B cell (primary cell): ENCODE measurements around the gene JMJD1C. TPM values are rescaled to one million over a fixed set of nuclear protein-coding genes. Genes with fewer than 3 reads are reported as not detected.

Source experiments
- ATAC-seq: fragments of 200-7000 bp; cut with Tn5 transposase; one replicate; pipeline ENCODE4 v1.10.0; 2021; ENCODE audit warnings: low read depth, mild to moderate bottlenecking, moderate number of reproducible peaks, moderate library complexity
- CTCF ChIA-PET: fragments of 350-600 bp; sonication (Branson Sonifier 250); formaldehyde crosslinking; loops from one replicate; lab custom pipeline; 2021; ENCODE audit warnings: antibody characterized with exemption, inconsistent platforms; lab: Charles Lee
- POLR2A ChIA-PET: fragments of 350-600 bp; sonication (Branson Sonifier 250); formaldehyde crosslinking; loops from one replicate; lab custom pipeline; 2021; ENCODE audit warnings: antibody characterized with exemption; lab: Charles Lee
- DNase-seq: peaks from one replicate; pipeline ENCODE4 v3.0.0; 2013
- H2AFZ ChIP-seq: 2 replicates; pipeline ENCODE4 v1.6.1; 2012; ENCODE audit warnings: mild to moderate bottlenecking, low read depth, low read length; ENCODE audit not compliant: insufficient read depth, poor library complexity, severe bottlenecking
- H3K27ac ChIP-seq, 2 donors: 1 replicate in 1 of 2; 2 replicates in 1 of 2; pipeline ENCODE4 v1.5.1; 2012 to 2013; ENCODE audit warnings: low read length in 2 of 2, mild to moderate bottlenecking in 2 of 2, moderate library complexity in 1 of 2
- H3K27me3 ChIP-seq, 4 experiments: fragments of 200-600 bp in 1 of 4; sonication (generic) in 1 of 4; replicated peaks in 1 of 4; 1 replicate in 2 of 4; 2 replicates in 2 of 4; pipeline versions ENCODE4 v1.6.1 to v1.7.0; 2013 to 2016; ENCODE audit warnings: low read length in 3 of 4, mild to moderate bottlenecking in 2 of 4, mixed read lengths in 1 of 4, moderate library complexity in 1 of 4; ENCODE audit not compliant: insufficient read depth in 4 of 4, control insufficient read depth in 3 of 4; ENCODE audit errors: control extremely low read depth in 1 of 4
- H3K36me3 ChIP-seq, 2 experiments: replicated peaks in 1 of 2; 1 replicate in 1 of 2; 2 replicates in 1 of 2; pipeline versions ENCODE4 v1.6.1 to v1.7.1; 2013; ENCODE audit warnings: low read length in 1 of 2; ENCODE audit not compliant: insufficient read depth in 2 of 2, control insufficient read depth in 1 of 2; ENCODE audit errors: control extremely low read depth in 1 of 2, extremely low read depth in 1 of 2
- H3K4me1 ChIP-seq, 2 donors: fragments of 200-600 bp in 1 of 2; sonication (generic) in 1 of 2; 1 replicate in 1 of 2; 2 replicates in 1 of 2; pipeline versions ENCODE4 v1.5.1 to v1.6.1; 2013 to 2017; ENCODE audit warnings: low read length in 2 of 2; ENCODE audit not compliant: control insufficient read depth in 2 of 2, insufficient read depth in 2 of 2
- H3K4me2 ChIP-seq: replicated peaks from 2 replicates; pipeline ENCODE3; 2012; ENCODE audit warnings: mild to moderate bottlenecking, low read depth, low read length; ENCODE audit not compliant: poor library complexity, severe bottlenecking
- H3K4me3 ChIP-seq, 5 experiments: fragments of 200-600 bp in 1 of 5; sonication (generic) in 1 of 5; 1 replicate in 3 of 5; 2 replicates in 2 of 5; pipeline versions ENCODE4 v1.5.1 to v1.7.0; 2011 to 2016; ENCODE audit warnings: low read length in 4 of 5, mild to moderate bottlenecking in 4 of 5, low read depth in 2 of 5, control low read depth in 1 of 5, moderate library complexity in 1 of 5; ENCODE audit not compliant: insufficient read depth in 1 of 5; ENCODE audit errors: control extremely low read depth in 1 of 5, extremely low read depth in 1 of 5
- H3K79me2 ChIP-seq: fragments of 200-600 bp; sonication (generic); one replicate; pipeline ENCODE4 v1.6.0; 2016; ENCODE audit warnings: low read length; ENCODE audit not compliant: control insufficient read depth, insufficient read depth
- H3K9ac ChIP-seq: fragments of 200-600 bp; sonication (generic); 2 replicates; pipeline ENCODE4 v1.6.1; 2017; ENCODE audit warnings: mild to moderate bottlenecking, low read length, moderate library complexity
- H3K9me3 ChIP-seq, 3 donors: one replicate each; pipeline versions ENCODE4 v1.6.1 to v1.7.1; 2013; ENCODE audit warnings: low read length in 2 of 3; ENCODE audit not compliant: control insufficient read depth in 2 of 3, insufficient read depth in 1 of 3; ENCODE audit errors: control extremely low read depth in 1 of 3
- H4K20me1 ChIP-seq: 2 replicates; pipeline ENCODE4 v1.6.0; 2012; ENCODE audit warnings: mild to moderate bottlenecking, low read length; ENCODE audit not compliant: insufficient read depth, control insufficient read depth, poor library complexity, severe bottlenecking
- H3K27ac Mint-ChIP-seq: one replicate; pipeline ENCODE4 v1.8.0; 2021; ENCODE audit warnings: mixed read lengths
- H3K27me3 Mint-ChIP-seq: one replicate; pipeline ENCODE4 v1.8.0; 2021; ENCODE audit warnings: mixed read lengths
- H3K4me1 Mint-ChIP-seq: one replicate; pipeline ENCODE4 v1.8.0; 2021; ENCODE audit warnings: mixed read lengths
- H3K4me3 Mint-ChIP-seq: one replicate; pipeline ENCODE4 v1.8.0; 2021; ENCODE audit warnings: mixed read lengths
- H3K9me3 Mint-ChIP-seq: one replicate; pipeline ENCODE4 v1.8.0; 2022; ENCODE audit warnings: mixed read lengths; ENCODE audit not compliant: insufficient read depth
- CTCF ChIP-seq: fragments of 200-600 bp; IDR thresholded peaks from one replicate; pipeline ENCODE4 v1.8.0; 2022; ENCODE audit warnings: antibody characterized with exemption, mild to moderate bottlenecking
- EZH2 ChIP-seq: IDR thresholded peaks from 2 replicates; pipeline ENCODE4 v1.6.1; 2012; ENCODE audit warnings: borderline replicate concordance, low read depth, mild to moderate bottlenecking, moderate library complexity, low read length; ENCODE audit not compliant: insufficient read depth, poor library complexity, severe bottlenecking
- WGBS: methylation state at CpG from one replicate; pipeline ENCODE4 v1.1.5; 2013; ENCODE audit warnings: missing lambda C conversion rate; ENCODE audit not compliant: insufficient coverage; 5-methylcytosine and 5-hydroxymethylcytosine counted together
- intact Hi-C: fragments of 100-400 bp; cut with micrococcal nuclease; formaldehyde crosslinking; loops from one replicate; pipeline ENCODE4 v1.10.0; 2022
- polyA plus RNA-seq: library from polyadenylated mRNA; depleted of rRNA; stranded (reverse); fragments of >200 nt; gene quantifications from 2 replicates; pipeline ENCODE4 v1.2.3, GENCODE V29; 2012
- total RNA-seq, 2 donors: library from RNA; stranded (reverse); fragments of 120-200 nt in 1 of 2; gene quantifications; 1 replicate in 1 of 2; 2 replicates in 1 of 2; pipeline versions ENCODE4 v1.2.3 to v1.2.4, GENCODE V29; 2013 to 2022

JMJD1C gene
- total and polyA plus RNA-seq, 2 donors (not counting 1 experiment from before 2014, with no cell fraction given) = 81.8 to 235 TPM

GRCh38 chr10:63368365-63368764, 97.4 kb downstream of the JMJD1C start:
- Histone ChIP-seq H3K79me2 (peaks cover 38% of the 10 kb centered on the region), H3K4me3 (no peak overlapping the region), H3K36me3 (no peaks in the 10 kb centered on the region), H3K27me3 (no peaks in the 10 kb centered on the region), H3K4me2 (no peak overlapping the region), H3K9ac (no peak overlapping the region), H3K27ac (no peak overlapping the region), H4K20me1 (no peaks in the 10 kb centered on the region), H2AFZ (no peak overlapping the region), H3K4me1 (no peaks in the 10 kb centered on the region), H3K9me3 (no peaks in the 10 kb centered on the region)
- Mint-ChIP-seq H3K27me3 (no peaks in the 10 kb centered on the region), H3K9me3 (no peaks in the 10 kb centered on the region), H3K4me3 (no peak overlapping the region), H3K27ac (no peak overlapping the region), H3K4me1 (peaks cover 8% of the 10 kb centered on the region)
- CTCF ChIA-PET = no interaction called here
- no peak for ATAC-seq
- intact Hi-C loops = no loop called here
- no peak for DNase-seq
- no peak for TF ChIP-seq CTCF
- TF ChIP-seq EZH2 = no peak
- 100% methylated on average over 1 of the region's 4 CpGs for WGBS
- POLR2A ChIA-PET = no interaction called here

- Histone ChIP-seq H2AFZ (no peak overlapping the region), H3K36me3 (no peaks in the 10 kb centered on the region), H3K9ac (no peak overlapping the region), H3K27me3 (no peaks in the 10 kb centered on the region), H4K20me1 (no peaks in the 10 kb centered on the region), H3K4me2 (no peak overlapping the region), H3K27ac (no peak overlapping the region), H3K79me2 (peaks cover 34% of the 10 kb centered on the region), H3K4me1 (no peaks in the 10 kb centered on the region), H3K4me3 (no peak overlapping the region), H3K9me3 (no peaks in the 10 kb centered on the region)
- WGBS = 100% methylated on average over 1 of the region's 1 CpG
- Mint-ChIP-seq H3K27me3 (no peaks in the 10 kb centered on the region), H3K27ac (no peak overlapping the region), H3K4me1 (peaks cover 8% of the 10 kb centered on the region), H3K9me3 (no peaks in the 10 kb centered on the region), H3K4me3 (no peak overlapping the region)
- no peak for DNase-seq
- no peak for TF ChIP-seq EZH2
- TF ChIP-seq CTCF = no peak
- POLR2A ChIA-PET = no interaction called here
- CTCF ChIA-PET = no interaction called here
- ATAC-seq = no peak
- intact Hi-C loops = no loop called here
Observed at GRCh38 chr10:63366933-63367332, 98.8 kb downstream of the JMJD1C start.
